NK-92 (cell line): ENCODE measurements around the gene ID3.
"Not testable (repeated sequence)": the region's sequence is repeated elsewhere in the genome, so short reads cannot be mapped to it uniquely, and the experiment has no call there.

ENCODE experiments used
- DNase-seq: peaks from one replicate; lab custom pipeline; 2025; ENCODE audit not compliant: unreplicated experiment; lab: John Stamatoyannopoulos, UW

Gene ID3

DNA sequence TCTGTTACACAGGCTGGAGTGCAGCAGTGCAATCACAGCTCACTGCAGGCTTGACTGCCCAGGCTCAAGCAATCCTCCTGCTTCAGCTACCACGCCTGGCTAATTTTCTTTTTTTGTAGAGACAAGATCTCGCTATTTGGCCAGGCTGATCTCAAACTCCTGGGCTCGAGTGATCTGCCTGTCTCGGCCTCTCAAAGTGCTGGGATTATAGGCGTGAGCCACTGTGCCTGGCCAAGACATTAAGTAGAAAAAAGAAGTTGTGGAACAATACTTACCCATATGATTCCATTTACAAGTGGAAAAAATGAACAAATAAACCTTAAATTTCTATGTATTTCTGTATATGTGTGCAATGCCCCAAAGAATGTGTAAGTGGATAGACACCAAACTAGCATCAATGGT, 30.3 kb upstream of the ID3 start:
- no peak for DNase-seq

DNA sequence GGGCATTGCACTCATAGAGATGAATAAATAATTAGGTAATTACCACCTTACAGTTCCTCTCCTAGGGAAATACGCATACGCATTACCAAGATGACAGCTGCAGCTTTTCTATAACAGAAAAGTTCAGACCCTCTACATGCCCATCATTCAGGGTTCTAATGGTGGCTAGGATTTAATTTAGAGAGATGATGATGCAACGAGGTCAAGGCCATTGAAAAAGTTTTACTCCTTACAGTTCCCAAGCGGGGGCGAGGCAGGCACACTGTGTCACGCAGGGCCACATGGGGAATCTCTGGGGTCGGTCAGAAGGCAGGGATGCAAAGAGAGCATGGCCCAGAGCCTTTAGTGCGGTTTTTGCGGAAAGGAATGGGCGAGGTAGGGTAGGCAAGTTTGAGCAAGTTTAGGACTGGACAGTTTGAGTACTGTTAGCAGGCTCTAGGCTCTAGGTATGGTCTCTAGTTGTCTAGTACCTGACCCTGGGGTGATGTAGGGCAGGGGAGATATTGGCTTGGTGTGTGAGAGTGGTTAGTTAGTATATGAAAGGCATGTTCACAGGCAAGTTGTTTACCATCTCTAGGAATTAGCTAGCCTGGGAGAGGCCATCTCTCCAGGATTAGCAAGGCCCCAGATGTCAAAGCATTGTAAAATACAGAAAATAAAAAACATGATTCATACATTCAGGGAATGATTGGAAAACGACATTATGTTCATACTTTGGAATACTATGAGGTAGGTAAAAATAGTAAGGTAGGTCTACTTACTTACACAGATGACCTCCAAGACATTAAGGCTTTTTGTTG, 29.6 kb upstream of the ID3 start:
- DNase-seq, result no peak

DNA sequence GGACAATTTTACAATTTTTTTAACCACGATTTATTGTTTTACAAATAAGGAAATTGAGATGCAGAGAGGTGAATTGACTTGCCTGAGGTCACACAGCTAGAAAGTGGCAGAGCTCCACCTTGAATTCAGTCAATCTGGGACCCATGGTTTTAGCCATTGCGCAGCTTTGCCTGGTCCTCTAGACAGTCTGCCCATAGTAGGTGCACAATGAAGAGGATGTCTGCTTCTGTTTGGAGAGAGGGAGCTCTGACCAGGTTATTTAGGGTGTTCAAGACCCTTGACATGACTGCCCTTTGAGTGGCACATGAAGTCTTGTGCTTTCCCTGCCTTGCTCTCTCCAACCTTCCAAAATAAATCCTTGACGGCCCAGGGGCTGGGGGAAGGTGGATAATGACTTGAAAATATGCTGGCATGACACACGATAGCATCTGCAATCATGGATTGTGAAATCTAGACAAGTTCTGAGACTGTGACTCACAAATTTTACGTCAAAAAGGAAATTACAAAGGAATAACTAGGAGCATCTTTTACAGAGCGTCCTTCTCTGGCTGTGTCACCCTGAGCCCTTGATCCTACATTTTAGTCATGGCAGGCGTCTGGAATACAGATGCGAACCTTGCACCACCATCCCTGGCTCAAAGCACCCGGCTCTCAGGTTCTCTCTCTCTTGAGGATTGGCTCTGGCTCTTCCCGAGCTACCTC, 26.2 kb upstream of the ID3 start:
- no peak for DNase-seq

DNA sequence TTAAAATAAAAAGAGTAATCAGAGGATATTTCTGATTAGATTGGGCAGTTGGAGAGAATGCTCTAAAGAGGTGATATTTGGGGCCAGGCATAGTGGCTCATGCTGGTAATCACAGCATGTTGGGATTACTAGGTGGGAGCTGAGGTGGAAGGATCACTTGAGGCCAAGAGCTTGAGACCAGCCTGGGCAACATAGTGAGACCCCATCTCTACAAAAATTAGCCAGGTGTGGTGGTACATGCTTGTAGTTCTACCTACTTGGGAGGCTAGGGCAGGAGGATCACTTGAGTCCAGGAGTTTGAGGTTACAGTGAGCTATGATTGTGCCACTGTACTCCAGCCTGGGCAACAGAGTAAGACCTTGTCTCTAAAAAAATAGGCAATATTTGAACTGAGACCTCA, 24.4 kb upstream of the ID3 start:
- not testable (repeated sequence) for DNase-seq

DNA sequence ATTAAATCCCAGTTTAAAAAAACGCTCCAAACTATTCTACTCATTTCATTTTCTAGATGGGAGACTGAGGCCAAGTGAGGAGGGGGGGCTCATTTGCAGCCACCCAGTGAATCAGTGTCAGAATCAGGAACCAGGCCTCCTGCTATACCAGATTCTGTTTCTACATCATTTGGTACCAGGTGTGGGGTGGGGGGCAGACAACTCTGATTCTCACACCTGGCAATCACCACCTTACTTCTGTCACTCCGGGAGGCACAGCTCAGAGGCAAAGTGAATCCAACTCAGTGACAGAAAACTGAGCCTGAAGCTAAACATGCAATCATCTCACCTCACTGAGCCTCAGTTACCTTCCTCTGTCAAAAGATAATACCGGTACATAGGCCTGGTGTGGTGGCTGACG, 23.5 kb upstream of the ID3 start:
- DNase-seq, result no peak

DNA sequence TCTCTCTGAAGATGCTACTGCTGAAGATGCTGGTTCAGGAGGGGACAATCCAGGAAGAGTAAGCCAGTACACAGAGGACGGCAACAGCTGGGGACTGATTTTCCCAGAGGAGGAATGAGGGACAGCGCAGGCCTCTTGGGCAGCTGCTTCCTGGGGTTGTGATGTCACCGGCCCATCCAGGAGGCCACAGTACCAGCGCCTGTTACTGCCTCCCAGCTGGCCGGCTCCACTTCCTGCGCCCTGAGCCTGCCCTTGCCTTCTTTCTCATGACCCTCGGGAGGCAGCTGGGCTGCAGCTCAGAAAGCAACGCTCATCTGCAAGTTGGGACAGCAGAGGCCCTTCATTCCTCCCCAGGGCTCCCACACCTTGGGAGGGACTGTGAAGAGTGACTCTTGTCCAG, 21.9 kb upstream of the ID3 start:
- DNase-seq, result no peak

DNA sequence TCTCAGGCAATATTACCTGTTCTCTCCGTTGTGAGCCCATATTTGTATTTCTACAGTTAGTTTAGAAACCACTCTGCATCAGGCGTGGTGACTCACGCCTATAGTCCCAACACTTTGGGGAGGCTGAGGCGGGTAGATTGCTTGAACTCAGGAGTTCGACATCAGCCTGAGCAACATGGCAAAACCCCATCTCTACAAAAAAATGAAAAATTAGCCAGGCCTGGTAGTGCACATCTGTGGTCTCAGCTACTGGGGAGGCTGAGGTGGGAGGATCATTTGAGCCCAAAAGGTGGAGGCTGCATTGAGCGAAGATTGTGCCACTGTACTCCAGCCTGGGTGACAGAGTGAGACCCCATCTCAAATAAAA, 19.7 kb upstream of the ID3 start:
- no peak for DNase-seq

DNA sequence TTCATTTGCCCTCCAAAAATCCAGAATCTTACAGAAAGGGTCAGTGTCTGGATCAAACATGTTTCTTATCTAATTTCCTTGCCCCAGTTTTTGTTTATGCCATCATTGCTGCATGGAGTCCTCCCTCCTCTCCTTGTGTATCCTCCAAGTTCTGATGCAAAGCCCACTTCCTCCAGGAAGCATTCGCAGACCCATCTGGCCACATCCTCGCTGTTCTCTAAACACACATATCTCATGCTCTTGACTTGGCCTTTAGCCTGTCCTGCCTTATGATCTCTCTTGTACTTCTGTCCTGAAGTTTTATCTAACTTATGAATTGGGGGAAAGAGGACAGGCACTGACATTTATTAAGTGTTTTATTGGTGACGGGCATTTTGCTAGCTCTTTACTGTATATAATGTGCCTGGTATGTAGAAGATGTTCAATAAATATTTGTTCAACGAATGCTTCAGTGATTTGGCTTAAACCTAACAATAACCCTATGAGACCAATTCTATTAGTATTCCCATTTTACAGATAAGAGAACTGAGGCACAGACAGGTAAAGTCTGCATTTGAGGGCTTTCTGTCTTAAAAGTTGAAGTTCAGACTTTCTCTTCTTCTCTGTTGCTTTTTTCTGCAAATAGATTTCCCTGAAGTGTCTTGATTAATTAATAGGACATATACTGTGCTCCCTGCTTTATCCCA, 19.2 kb upstream of the ID3 start:
- no peak for DNase-seq

DNA sequence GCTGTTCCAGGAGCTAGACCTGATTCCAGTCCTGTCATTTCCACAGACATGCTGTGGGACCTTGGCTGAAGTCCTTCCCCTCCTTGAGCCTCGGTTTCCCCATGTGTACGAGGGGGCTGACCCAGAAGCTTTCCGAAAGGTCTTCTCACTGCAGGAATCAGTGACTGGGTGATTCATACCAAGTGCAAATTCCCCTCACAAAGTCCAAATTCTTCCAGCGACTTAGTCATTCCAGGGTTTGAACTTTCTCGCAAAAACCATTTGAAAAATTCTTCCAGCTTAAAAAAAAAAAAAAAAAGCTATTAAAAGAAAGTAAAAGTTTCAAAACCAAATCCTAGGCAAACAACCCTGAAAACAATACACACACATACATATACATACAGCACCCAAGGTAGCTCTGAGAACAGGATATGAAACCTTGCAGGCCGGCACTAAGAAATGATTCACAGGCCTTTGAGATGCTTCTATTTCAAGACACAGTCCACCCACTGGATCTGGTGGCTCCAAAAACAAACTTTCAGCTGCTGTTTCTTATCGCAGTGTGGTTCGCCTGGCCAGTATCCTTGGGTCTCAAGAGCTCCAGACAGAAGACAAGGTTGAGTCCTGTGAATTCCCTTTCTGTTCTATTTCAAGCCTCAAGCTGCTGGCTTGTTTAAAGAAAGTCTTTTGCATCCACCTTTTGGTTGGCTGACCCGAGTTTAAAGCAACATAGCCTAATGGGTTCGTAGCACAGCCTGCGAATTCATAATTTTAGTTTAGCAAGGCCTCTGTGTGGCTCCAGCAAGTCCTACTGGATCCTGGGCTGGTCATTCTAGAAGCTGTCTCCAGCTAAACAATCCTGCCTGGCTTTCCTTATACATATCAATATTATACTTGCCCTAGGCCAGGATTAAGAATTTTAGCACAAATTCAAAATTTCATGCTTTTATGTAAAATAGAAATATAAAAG, 18.0 kb upstream of the ID3 start:
- no peak for DNase-seq

DNA sequence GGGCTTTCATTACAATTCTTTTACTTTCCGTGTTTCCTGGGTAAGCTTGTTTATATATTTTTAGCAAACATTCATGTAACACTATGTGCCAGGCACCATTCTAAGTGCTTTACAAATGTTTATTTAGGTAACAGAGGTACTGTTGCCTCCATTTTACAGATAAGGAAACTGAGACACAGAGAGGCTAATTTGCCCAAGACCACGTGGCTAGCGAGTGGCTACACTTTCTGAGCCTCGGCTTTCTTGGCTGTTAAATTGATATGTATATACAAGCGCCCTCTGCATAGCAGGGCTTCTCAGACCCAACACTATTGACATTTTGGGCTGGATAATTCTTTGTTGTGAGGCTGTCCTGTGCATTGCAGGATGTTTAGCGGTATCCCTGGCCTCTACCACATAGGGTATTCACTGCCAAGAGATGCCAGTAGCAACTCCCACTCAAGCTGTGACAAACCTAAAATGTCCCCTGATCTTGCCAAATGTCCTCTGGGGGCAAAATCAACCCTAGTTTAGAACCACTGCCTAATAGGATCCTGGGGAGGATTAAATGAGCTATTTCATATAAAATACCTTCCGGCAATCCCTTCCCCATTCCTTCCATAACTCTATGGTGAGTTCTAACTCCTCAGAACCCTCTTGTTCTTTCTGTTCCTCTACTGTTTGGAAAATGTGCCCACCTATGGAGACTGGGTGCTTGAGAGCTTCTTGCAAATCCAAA, 17.2 kb upstream of the ID3 start:
- DNase-seq, result no peak

DNA sequence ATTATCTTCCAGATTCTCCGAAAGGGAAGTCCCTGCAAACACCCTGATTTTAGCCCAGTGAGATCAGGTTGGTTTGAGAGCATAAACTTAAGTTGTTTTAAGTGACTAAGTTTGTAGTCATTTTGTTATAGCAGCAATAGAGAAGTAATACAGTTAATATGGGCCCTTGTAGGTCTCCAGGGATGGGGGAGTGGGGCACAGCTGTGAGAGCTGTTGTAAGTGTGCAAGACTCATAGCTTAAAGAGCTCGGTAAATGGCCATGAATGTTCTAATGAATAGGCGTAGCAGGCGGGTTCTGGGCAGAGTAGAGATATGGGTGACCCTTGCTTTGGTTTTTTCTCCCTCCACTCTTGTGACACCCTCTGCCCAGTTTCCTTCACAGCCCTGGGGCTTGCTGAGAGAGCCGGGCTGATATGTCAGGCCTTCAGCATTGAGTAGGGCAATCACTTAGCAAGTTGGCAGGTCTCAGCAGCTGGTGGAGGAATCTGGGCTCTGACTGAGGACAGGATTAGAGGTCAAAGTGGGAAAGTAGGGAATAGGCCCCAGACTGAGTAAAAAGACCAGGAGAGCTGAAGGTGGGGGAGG, 16.0 kb upstream of the ID3 start:
- DNase-seq, result no peak

DNA sequence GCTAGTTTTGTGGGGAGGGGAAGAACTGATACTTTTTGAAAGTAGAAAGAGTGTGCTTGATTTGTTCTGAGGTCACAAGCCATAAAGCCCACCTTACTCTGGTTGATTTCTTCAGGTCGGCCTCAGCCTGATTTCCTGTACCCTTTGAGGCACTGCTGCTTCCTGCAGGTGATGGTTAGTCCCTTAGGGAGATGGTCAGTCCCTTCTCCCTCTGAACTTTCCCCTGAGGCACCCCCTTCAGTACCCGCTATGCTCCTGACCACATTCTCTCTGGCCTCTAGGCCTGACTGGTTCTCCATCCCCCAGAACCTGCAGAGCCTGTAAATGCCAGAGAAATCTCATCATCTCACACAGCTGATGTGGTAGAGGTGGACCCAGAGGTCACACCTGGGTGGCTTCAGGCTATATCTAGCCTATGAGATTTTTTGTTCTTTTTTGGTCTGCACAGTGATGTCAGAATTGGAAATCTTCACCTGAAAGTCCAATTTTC, 15.0 kb upstream of the ID3 start:
- DNase-seq, result no peak

DNA sequence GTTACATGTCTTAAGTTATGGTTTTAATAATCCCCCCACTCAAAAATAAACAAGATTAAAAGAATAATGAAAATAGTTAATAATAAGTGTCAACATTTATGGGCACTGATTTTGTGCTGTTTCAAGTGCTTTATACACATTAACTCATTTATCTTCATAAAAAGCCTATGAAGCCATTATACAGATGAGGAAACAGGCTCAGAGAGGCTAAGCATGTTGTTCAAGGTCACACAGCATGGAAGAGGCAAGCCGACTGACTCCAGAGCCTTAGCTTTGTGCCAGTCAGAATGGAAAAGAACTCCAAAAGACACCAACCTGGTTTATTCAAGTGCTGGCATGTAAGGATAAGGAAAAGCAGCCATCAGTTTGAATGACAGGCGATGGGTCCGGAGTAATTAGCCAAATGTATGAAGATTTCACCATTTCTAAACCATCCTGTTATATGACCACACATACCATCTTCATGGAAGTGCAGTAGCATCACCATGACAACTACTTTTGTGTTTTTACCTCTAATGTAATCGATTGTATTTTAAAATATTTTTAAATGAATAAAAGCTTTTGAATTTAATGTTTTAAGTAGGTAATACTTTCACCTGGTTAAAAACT, 14.4 kb upstream of the ID3 start:
- no peak for DNase-seq

DNA sequence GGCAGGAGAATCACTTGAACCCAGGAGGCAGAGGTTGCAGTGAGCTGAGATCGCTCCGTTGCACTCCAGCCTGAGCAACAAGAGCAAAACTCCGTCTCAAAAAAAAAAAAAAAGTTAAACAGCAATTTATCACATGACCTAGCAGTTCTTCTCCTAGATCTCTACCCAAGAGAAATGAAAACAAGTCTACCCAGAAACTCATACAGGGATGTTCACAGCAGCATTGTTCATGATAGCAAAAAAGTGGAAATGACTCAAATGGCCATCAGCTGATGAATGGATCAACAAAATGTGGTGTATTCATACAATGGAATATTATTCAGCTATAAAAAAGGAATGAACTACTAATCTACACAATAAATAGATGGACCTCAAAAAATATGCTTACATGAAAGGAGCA, 12.2 kb upstream of the ID3 start:
- no peak for DNase-seq

DNA sequence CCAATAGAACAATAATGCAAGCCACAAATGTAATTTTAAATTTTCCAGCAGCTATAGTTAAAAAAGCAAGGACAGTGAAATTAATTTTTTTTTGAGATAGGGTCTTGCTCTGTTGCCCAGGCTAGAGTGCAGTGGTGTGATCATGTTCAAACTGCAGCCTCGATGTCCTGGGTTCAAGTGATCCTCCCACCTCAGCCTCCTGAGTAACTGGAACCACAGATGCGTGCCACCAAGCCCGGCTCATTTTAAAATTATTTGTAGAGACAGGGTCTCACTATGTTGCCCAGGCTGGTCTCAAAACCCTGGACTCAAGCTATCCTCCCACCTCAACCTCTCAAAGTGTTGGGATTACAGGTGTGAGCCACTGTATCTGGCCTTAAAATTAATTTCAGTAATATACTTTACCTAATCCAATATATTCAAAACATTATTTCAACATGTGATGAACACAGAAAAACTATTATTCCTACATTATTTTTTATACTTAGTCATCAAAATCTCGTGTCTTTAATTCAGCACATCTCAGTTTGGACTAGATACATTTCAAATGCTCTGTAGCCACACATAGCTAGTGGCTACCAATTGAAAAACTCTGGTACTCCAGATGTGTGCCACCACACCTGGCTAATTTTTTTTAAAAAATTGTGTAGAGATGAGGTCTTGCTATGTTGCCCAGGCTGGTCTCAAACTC, 10.8 kb upstream of the ID3 start:
- DNase-seq, result no peak

DNA sequence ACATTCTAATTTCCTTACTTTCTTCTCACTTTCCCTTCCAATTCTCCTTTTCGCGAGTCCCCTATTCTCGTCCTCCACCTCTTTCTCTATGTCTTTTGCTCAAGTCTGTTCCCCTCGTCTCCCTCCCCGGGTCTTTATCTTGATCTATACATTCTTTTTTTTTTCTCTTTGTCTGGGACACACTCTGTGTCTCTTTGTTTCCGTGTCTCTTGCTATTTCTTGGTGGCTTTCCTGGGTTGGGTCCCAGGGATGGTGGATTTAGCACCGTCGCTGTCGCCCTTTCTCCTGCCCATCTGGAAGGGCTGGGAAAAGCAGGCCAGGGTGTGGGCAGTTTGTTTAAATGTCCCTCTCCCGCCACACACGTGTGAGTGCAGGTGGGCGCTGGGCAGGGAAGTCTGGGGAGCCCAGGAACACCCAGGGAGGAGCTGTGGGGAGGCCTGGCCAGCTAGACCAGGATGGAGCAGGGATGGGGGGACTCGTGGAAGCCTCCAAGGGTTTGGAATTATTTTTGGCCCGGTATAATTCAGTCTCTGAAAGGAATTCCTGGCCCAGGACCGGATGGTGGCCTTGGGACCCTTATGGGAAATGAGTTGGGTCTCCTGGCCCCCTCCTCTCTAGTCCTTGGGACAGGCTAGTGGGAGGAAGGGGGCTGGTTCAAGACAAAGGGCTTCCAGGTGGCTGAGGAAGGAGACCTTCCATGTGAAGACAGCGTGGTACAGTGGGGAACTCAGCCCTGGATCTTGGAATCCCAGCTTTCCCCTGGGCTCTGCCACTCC, 9.5 kb upstream of the ID3 start:
- DNase-seq, result no peak

DNA sequence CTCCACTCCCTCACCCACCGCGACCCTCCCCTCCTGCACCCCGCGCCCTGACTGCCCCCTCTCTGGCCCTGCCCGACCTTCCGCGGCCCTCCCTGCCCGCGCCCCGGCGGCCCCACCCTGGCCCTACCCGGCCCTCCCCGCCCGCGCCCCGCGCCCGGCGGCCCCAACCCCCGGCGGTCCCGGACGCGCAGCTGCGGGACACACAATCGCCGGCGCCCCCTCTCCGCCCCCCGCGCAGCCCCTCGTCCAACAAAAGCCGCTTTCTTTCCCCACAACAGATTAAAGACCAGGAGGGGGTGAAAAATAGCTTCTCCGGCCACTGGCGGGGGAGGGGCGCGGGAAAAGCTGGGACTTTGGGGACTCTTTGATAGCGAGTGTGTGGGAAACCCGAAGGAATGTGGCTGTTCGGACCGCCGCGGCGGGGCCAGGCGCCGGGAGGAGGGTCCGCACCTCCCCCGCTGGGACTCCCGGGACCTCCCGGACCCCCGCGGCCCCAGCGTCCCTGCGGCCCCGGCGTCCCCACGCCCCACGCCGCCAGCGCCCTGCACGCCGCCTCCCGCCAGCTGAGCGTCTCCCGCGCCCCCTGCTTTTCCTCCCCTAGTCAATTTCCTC, 8.8 kb upstream of the ID3 start:
- no peak for DNase-seq

DNA sequence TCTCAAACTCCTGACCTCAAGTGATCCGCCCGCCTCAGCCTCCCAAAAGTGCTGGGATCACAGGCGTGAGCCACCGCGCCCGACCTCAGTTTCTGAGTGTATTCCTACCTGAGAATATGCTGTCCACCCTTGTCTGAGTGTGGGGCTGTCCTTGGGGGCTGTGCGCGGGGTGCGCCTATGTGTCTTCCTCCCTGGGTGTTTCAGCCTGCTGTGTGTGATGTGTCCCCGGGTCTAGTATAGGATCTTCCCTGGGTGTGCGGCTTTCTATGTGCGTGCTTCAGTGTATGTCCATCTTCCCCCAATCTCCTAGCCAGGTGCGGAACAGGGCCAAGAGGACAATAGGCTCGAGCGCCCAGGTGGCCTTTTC, 8.3 kb upstream of the ID3 start:
- no peak for DNase-seq
